OCI-LY7 (cell line): Measurements from ENCODE around the gene GNAS-AS1. TPM values are rescaled to one million over a fixed set of nuclear protein-coding genes. Genes with fewer than 3 reads are reported as not detected.

Experiments used
- BruUV-seq: library from RNA; stranded (reverse); fragments of 400-500 nt; replicated peaks from 2 replicates; lab custom pipeline; 2021; lab: Mats Ljungman, UMichigan
- CTCF ChIA-PET: fragments of 300-600 bp; sonication (Branson Sonifier 250); formaldehyde crosslinking; loops from one replicate; lab custom pipeline; 2022; ENCODE audit warnings: antibody characterized with exemption; ENCODE audit not compliant: unreplicated experiment; lab: Charles Lee
- POLR2A ChIA-PET: fragments of 300-600 bp; sonication (Branson Sonifier 250); formaldehyde crosslinking; loops from one replicate; lab custom pipeline; 2022; ENCODE audit warnings: antibody characterized with exemption; lab: Charles Lee
- DNase-seq: peaks from one replicate; pipeline ENCODE4 v3.0.0-alpha.2; 2015; ENCODE audit warnings: low spot score
- H2AFZ ChIP-seq: fragments of 200-600 bp; sonication (generic), shearing (Covaris generic); 2 replicates; pipeline ENCODE4 v1.6.1; 2014; ENCODE audit warnings: mild to moderate bottlenecking, antibody characterized with exemption, low read length, moderate library complexity
- H3K27ac ChIP-seq: fragments of 200-600 bp; sonication (generic); 2 replicates; pipeline ENCODE4 v1.5.1; 2014; ENCODE audit warnings: mixed run types, low read depth, mild to moderate bottlenecking, moderate library complexity, low read length, inconsistent platforms; ENCODE audit not compliant: poor library complexity, severe bottlenecking
- H3K36me3 ChIP-seq: fragments of 200-600 bp; sonication (generic); 2 replicates; pipeline ENCODE4 v1.6.1; 2014; ENCODE audit warnings: mild to moderate bottlenecking, antibody characterized with exemption, low read length, moderate library complexity, mixed read lengths; ENCODE audit not compliant: insufficient read depth
- H3K4me1 ChIP-seq: fragments of 200-600 bp; sonication (generic); 2 replicates; pipeline ENCODE4 v1.5.1; 2014; ENCODE audit warnings: mild to moderate bottlenecking, low read length; ENCODE audit not compliant: insufficient read depth, poor library complexity, severe bottlenecking
- H3K4me2 ChIP-seq: fragments of 200-600 bp; sonication (generic); 2 replicates; pipeline ENCODE4 v1.6.1; 2014; ENCODE audit warnings: mild to moderate bottlenecking, low read length
- H3K4me3 ChIP-seq: fragments of 200-600 bp; sonication (generic); 2 replicates; pipeline ENCODE4 v1.5.1; 2014; ENCODE audit warnings: mild to moderate bottlenecking, low read depth, low read length; ENCODE audit not compliant: poor library complexity, severe bottlenecking
- H3K79me2 ChIP-seq: fragments of 200-600 bp; sonication (generic); 2 replicates; pipeline ENCODE4 v1.6.1; 2016; ENCODE audit warnings: low read depth, mild to moderate bottlenecking, low read length, moderate library complexity, mixed read lengths; ENCODE audit not compliant: insufficient read depth
- H3K9me2 ChIP-seq: fragments of 200-600 bp; sonication (generic); 2 replicates; pipeline ENCODE4 v1.6.1; 2016; ENCODE audit warnings: mild to moderate bottlenecking, low read length, mixed read lengths; ENCODE audit not compliant: insufficient read depth
- H3K9me3 ChIP-seq: fragments of 200-600 bp; sonication (generic); 2 replicates; pipeline ENCODE4 v1.6.1; 2014; ENCODE audit warnings: mild to moderate bottlenecking, mixed run types, low read length, mixed read lengths
- H4K20me1 ChIP-seq: fragments of 200-600 bp; sonication (generic); 2 replicates; pipeline ENCODE4 v1.6.1; 2014; ENCODE audit warnings: mild to moderate bottlenecking, antibody characterized with exemption, low read length, moderate library complexity, mixed read lengths; ENCODE audit not compliant: insufficient read depth
- EZH2phosphoT487 ChIP-seq: fragments of 200-600 bp; sonication (generic); IDR thresholded peaks from 2 replicates; pipeline ENCODE4 v1.6.1; 2018; ENCODE audit warnings: low read depth, borderline replicate concordance, mild to moderate bottlenecking, mixed run types, antibody characterized with exemption, low read length, moderate library complexity, mixed read lengths
- intact Hi-C: fragments of 100-400 bp; cut with micrococcal nuclease; formaldehyde crosslinking; loops from one replicate; pipeline ENCODE4 v1.10.0; 2022; ENCODE audit not compliant: unreplicated experiment
- total RNA-seq, 2 experiments: library from RNA; depleted of rRNA in 1 of 2; stranded (reverse); fragments of >200 nt in 1 of 2; shearing (Covaris generic) in 1 of 2; gene quantifications; 2 replicates each; pipeline ENCODE4 v1.2.3, GENCODE V29; 2014 to 2022
- TF ChIP-seq, protein P1 (sequence below): fragments of 200-600 bp; sonication (generic); conservative IDR thresholded peaks from 2 replicates; pipeline ENCODE4 v1.5.1; 2014; ENCODE audit warnings: mild to moderate bottlenecking, antibody characterized with exemption, low read length, moderate library complexity, mixed read lengths

The GNAS-AS1 gene
- total RNA-seq, 2 experiments from 2014 or later = 6.5 to 11.6 TPM

DNA sequence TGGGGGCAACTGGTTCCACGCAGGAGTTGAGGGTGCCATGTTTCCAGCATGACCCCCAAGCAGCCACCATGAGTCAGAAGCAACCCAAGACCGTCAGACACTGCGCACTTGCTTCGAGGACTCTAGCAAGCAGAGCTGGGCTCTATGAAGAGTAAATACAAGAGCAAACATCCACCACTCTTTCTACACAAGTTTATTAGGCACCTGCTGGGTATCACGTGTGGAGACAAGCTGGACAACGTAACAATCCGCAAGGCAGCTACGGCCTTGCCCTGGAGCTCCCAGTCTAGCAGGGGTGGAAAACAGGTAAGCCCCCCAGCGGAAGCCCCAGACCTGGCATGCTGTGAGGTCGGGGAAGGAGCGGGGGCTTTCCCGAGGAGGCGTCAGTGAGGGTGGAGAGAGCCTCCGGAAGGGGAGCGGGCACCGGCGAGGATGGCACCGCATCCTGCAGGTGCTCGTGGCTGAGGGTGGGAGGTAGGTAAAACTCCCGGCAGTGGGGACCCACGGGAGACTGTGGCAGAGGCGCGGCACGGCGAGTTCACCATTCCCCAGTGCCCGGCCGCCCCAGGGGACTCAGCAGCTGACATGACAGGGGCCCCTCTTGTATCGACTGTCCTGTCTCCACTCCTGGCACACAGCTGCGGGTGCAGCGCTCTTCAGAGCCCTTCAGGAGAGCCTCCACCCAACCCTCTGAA is 33.6 kb downstream of the GNAS-AS1 start:
- no peak overlapping the region for H2AFZ ChIP-seq
- ChIA-PET CTCF (no interaction called here), POLR2A (no interaction called here)
- no peak for DNase-seq
- no peak overlapping the region for H3K4me3 ChIP-seq
- intact Hi-C loops = no loop called here
- BruUV-seq = no TSS peak
- no peaks in the 10 kb centered on the region for H3K79me2 ChIP-seq
- H3K36me3 ChIP-seq = peaks cover 4% of the 10 kb centered on the region; the same call in 1 of the 2 replicates
- no peak for TF ChIP-seq EZH2phosphoT487
- TF ChIP-seq, protein P1, sequence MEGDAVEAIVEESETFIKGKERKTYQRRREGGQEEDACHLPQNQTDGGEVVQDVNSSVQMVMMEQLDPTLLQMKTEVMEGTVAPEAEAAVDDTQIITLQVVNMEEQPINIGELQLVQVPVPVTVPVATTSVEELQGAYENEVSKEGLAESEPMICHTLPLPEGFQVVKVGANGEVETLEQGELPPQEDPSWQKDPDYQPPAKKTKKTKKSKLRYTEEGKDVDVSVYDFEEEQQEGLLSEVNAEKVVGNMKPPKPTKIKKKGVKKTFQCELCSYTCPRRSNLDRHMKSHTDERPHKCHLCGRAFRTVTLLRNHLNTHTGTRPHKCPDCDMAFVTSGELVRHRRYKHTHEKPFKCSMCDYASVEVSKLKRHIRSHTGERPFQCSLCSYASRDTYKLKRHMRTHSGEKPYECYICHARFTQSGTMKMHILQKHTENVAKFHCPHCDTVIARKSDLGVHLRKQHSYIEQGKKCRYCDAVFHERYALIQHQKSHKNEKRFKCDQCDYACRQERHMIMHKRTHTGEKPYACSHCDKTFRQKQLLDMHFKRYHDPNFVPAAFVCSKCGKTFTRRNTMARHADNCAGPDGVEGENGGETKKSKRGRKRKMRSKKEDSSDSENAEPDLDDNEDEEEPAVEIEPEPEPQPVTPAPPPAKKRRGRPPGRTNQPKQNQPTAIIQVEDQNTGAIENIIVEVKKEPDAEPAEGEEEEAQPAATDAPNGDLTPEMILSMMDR = no peak
- no peak overlapping the region for H3K4me2 ChIP-seq
- no peaks in the 10 kb centered on the region for H3K4me1 ChIP-seq
- H3K9me3 ChIP-seq = no peaks in the 10 kb centered on the region
- no peak overlapping the region for H3K27ac ChIP-seq
- H4K20me1 ChIP-seq = no peaks in the 10 kb centered on the region
- H3K9me2 ChIP-seq = no peaks in the 10 kb centered on the region

DNA sequence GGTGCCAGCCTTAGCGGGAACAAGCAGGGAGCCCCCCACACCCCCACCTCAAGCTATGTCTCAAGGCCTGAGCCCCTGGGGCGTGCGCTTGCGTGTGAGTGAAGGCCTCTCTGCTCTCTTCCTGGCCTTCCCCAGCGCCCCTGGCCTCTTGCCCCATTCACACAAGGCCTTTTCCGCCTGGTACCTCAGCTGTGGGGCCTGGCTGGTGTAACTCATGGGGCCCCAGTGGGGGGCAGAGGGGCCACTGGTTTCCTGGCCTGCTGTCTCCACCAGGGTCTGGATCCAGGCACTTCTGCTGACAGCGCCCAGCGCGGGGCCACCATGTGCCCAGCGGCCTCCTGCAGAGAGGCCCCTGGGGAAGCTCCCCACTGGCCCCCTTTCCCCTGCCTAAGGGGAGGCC is 34.7 kb downstream of the GNAS-AS1 start:
- ChIA-PET CTCF (no interaction called here), POLR2A (no interaction called here)
- Histone ChIP-seq H3K36me3 (no peaks in the 10 kb centered on the region), H3K4me3 (no peak overlapping the region), H2AFZ (no peak overlapping the region), H3K27ac (no peak overlapping the region), H3K79me2 (no peaks in the 10 kb centered on the region), H3K9me2 (no peaks in the 10 kb centered on the region), H3K4me1 (no peaks in the 10 kb centered on the region), H3K4me2 (no peak overlapping the region), H4K20me1 (no peaks in the 10 kb centered on the region), H3K9me3 (no peaks in the 10 kb centered on the region)
- DNase-seq = no peak
- intact Hi-C loops = no loop called here
- no peak for TF ChIP-seq EZH2phosphoT487
- TF ChIP-seq, protein P1 = no peak
- BruUV-seq = no TSS peak

DNA sequence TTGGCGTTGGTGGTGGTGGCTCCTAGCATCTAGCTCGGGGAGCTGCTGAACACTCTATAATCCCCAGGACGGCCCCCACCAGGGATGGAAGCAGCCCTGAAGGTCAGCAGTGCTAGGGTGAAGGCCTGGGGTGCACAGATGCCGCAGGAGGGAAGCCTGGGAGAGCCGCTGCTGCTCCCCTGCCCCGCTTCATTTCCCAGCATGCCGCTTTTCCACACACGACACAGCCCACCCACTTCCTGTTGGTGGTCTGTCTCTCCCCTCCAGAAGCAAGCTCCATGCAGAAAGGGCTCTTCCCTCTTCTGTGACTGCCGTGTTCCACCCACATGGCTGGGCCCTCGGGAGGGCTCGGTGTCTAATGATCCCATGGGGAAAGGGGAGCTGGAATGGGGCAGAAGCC is 35.3 kb downstream of the GNAS-AS1 start:
- Histone ChIP-seq H3K36me3 (no peaks in the 10 kb centered on the region), H2AFZ (no peak overlapping the region), H3K9me2 (no peaks in the 10 kb centered on the region), H3K27ac (no peak overlapping the region), H3K79me2 (no peaks in the 10 kb centered on the region), H4K20me1 (no peaks in the 10 kb centered on the region), H3K9me3 (no peaks in the 10 kb centered on the region), H3K4me3 (no peak overlapping the region), H3K4me2 (no peak overlapping the region), H3K4me1 (no peaks in the 10 kb centered on the region)
- BruUV-seq = no TSS peak
- POLR2A ChIA-PET = no interaction called here
- DNase-seq = no peak
- TF ChIP-seq, protein P1 = no peak
- no peak for TF ChIP-seq EZH2phosphoT487
- CTCF ChIA-PET = no interaction called here
- intact Hi-C loops = no loop called here
